ENCODE measurements around the gene ACTR8.

ACTR8 gene

DNA sequence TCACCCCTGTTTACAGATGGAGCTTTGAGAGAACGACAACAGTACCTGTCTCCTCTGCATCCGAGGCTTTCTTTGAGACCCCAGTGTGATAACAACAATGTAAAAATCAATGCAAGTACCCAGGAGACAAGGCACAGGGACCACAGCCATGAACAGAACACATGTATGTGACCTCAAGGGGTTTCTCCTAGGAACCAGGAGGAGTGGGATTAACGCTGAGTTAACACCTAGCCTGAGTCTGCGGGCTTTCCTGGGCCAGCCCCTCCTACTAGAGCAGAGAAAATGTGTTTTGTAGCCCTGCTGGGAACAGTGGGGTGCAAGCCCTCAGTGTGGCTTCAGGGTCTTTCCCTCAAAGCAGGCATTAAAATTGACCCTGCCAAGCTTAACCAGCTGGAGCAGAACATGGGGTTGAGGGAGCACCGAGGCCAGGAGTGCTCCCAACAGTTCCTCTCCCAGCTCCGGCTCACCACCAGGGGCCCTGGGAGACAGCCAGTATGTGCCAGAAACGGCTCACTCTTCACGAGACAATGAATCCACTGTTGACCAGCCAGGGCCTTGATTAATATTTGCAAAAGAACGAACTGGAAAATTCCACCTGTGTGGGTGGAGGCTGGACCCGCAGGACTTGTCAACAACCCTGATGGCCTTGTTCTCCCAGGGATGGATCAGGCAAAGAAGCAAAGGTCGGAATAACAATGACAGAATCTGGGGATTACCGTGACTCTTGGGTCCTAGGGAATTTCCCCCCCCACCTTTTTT is 39.3 kb downstream of the ACTR8 start:
- DNase-seq: no peak
- in situ Hi-C loops (cut with MboI; ENCODE audit: low pct_unique_long_range_greater_than_20kb, low sequenced_read_pairs): no loop called here

DNA sequence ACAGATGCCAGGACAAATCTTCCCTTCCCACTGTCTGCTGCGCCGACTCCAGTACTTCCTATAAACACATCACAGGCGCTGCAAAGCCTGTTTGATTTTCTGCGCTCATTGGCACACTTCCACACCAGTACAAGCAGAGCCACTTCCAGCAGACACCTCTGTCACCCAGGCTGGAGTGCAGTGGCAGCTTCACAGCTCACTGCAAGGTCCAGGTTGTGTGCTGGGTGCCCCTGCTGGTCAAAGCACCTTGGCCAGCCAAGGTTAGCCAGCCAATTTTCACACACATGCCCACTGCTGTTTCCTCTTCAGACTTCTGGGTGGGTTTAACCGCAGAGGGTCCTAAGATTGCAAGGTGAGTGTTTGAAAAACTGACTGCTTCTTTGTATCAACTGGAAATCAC is 40.7 kb downstream of the ACTR8 start:
- DNase-seq: no peak
- in situ Hi-C loops (cut with MboI; ENCODE audit: low pct_unique_long_range_greater_than_20kb, low sequenced_read_pairs): no loop called here

DNA sequence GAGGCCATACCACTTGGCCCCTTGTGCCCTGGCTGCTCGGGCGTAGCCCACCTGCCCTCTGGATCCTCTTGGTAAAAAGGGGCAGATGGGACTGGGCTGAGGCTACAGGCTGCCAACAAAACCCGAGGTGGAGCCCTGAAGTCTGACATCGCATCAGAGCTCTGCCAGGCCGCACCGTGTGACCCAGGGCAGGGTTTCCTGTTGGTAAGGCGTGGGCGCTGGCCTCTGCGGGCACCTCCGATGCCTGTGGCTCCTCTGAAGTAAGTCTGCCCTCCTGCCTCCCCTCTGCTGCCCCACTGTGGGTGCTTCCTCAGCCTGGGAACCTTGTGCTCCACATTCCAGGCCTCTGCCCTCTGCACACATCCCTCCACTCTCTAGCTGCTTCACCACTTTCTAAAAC is 44.6 kb downstream of the ACTR8 start:
- DNase-seq: no peak

DNA sequence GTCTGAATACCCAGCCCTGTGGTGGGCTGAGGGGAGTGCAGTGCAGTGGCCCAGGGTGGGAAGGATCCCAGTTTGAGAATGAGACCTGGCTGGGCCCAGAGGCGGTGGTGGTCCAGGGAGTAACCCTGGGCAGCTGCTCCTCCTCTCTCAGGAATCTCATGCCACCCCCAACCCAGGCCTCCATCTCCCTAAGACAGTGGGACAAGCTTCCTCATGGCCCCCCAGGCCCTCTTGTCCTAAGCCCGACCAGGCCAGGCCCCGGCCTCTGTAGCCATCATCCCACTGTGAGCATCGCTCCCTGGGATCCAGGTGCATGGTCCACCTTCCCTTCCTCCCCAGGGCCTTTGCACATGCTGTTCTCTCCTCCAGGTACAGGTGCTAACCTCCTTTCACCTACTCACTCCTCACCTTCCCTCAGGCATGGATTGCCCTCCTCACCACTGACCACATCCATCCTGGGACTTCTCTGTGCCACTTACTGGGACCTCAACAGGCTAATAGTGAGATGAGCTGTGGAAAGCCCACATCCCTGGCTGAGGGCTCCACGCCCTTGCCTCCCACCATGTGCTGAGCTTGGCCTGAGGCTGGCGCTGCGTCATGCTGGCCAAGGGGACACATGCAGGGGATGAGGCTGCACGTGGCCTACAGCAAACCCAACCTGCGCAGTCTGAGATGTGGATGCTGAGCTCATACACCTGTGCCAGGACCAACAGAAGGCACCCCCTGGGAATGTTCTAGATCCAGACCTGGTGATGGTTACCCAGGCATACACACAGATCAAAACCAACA is 45.7 kb downstream of the ACTR8 start:
- in situ Hi-C loops (cut with MboI; ENCODE audit: low pct_unique_long_range_greater_than_20kb, low sequenced_read_pairs): no loop called here
- no peak for DNase-seq

More for the DNA sequence above, 44.6 kb downstream of the ACTR8 start:
- in situ Hi-C loops (cut with MboI; ENCODE audit: low pct_unique_long_range_greater_than_20kb, low sequenced_read_pairs): no loop called here

DNA sequence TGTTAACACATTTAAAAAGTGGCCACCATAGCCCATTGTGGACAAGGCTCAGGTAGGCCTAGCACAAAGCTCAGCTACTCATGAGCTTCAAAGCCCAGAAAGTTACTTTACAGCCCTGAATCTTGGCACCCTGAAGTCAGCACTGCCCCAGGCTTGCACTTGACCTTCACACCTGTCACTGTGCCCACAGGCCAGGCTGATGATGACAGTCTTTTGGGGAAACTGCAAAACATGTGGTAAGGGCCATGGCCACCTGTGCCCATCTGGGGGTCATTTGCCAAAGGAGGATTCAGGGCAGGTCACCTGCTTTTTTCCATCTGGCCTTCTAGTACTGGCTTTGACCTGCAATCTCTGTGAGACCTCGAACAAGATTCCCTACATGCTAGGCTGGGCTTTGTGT is 46.7 kb downstream of the ACTR8 start:
- no peak for DNase-seq
- in situ Hi-C loops (cut with MboI; ENCODE audit: low pct_unique_long_range_greater_than_20kb, low sequenced_read_pairs): no loop called here

DNA sequence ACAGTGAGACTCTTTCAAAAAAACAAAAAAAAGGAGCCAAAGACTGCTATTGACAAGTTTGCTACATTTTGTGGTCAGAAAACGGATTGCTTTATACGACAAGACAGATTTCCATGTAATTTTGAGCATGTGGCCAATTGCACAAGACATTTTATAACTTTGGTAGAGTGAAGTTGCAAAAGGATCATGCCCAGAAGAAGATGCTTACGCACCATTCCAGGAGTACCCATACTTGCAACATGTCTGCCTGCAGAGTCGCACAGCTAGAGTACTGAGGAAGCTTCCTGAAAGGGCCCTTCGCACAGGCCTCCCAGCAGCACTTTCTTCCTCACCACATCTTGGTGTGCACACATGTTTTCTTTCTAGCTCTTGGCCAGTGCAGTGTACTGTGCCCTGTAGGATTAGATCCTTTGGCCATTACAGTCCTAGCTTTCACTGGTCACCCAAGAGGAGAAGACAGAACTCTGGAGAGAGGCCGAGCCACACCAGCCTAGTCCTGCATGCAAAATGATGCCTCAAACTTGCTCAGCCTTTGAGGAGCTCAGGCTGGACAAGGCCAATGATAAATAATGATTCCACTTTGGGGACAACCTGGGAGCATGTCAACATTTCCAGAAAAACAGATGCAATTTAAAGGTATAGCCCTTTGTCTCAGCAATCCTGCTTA is 47.4 kb downstream of the ACTR8 start:
- DNase-seq: no peak
- in situ Hi-C loops (cut with MboI; ENCODE audit: low pct_unique_long_range_greater_than_20kb, low sequenced_read_pairs): no loop called here

DNA sequence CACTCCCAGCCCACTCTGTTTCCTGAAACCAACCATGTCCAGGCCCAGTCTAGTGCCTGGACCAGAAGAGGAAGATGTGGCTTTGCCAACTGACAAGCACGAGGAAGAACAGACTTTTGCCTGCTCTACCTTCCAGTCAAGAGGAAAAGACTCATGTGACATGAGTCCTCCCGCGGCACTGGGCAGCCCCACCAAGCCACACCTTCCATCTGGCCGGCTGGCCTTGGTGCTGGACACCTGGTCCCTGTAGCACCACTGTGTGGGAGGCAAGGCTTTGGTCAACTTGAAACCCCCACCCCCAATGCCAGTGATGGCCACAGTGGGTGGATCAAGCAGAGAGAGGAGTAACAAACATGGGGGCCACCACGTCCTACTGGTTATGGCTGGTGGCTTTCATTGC is 48.3 kb downstream of the ACTR8 start:
- in situ Hi-C loops (cut with MboI; ENCODE audit: low pct_unique_long_range_greater_than_20kb, low sequenced_read_pairs): no loop called here
- DNase-seq: no peak

DNA sequence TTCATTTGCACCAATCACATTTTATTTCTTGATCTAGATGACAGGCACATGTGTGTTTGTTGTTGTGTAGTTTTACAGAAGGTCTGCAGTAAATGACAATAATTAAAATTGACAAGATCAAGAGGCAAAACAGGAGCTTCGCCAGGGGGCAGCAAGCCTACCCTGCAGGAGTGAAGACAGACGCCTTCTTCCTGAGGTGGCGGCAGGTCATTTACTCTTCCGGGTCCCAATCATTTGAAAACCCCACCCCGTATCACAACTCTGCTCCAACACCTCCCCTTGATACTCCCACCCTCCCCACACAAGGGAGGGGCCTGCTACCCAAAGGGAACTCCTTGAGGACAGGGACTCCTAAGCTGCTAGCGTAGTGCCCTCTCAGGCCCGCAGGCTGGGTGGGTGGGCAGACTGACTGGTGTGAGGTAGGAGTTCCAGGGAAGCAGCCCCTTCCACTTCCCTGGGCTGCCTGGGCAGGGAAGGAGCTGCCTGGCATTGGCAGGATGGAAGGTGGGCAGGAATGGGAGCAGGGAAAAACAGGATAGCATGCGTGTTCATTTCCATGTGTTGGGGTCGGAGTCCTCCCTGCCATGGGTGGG is 48.8 kb downstream of the ACTR8 start:
- in situ Hi-C loops (cut with MboI; ENCODE audit: low pct_unique_long_range_greater_than_20kb, low sequenced_read_pairs): no loop called here
- DNase-seq: no peak

DNA sequence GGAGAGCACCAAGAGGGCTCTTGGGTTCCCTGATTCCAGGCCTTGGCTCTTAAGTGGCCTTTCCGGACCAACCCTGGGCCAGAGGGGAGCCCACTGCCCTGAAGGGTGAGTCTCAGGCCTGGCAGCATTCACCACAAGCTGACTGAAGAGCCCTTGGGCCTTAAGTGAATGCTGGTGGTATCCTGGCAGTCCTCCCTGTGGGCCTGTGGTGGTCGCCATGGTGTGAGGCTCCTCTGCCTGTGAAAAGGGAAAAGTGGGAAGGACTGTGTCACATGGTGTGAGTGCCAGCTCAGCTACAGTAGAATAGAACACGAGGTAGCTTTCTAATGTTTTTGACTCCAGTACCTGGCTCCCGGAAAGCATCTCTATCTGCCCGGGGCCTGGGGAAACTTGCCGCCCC is 51.0 kb downstream of the ACTR8 start:
- DNase-seq: no peak
- in situ Hi-C loops (cut with MboI; ENCODE audit: low pct_unique_long_range_greater_than_20kb, low sequenced_read_pairs): no loop called here

DNA sequence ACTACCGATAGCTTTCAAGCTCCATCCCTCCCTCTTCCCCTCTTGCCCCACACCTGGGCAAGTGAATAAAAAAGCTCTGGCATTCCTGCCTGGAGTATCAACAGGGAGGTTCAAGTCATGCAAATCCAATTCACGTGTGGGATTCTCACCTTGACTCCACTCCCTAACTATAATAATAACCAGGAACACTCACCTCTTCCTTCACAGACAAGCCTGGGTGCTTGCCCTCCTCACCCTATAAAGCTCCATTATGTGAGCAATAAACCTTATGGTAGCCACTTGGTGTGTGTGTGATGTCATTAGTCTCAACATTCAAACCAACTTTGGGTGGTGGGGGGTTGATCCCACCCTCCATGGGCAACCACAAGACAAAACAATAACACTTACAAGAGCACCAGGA is 52.3 kb downstream of the ACTR8 start:
- no peak for DNase-seq
- in situ Hi-C loops (cut with MboI; ENCODE audit: low pct_unique_long_range_greater_than_20kb, low sequenced_read_pairs): no loop called here

DNA sequence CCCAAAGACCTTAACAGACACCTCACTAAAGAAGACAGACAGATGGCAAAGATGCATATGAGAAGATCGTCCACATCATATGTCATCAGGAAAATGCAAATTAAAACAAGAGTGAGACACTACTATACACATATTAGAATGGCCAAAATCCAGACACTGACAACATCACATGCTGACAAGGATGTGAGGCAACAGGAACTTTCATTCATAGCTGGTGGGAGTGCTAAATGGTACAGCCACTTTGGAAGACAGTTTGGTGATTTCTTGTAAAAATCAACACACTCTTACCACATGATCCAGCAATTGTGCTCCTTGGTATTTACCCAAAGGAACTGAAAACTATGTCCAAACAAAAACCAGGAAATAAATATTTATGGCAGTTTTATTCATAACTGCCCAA is 53.4 kb downstream of the ACTR8 start:
- DNase-seq: no peak
- in situ Hi-C loops (cut with MboI; ENCODE audit: low pct_unique_long_range_greater_than_20kb, low sequenced_read_pairs): no loop called here

DNA sequence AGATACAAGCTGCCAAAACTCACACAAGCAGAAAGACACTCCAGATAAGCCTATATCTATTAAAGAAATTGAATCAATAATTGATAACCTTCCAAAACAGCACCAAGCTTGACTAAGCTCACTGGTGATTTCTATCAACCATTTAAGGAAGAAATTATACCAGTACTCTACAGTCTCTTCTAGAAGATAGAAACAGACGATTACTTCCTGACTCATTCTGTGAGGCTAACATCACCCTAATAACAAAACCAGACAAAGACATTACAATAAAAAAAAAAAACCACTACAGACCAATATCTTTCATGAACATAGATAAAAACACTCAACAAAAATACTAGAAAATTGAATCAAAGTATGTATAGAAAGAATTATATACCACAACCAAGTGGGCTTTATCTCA is 55.9 kb downstream of the ACTR8 start:
- DNase-seq: no peak
- in situ Hi-C loops (cut with MboI; ENCODE audit: low pct_unique_long_range_greater_than_20kb, low sequenced_read_pairs): no loop called here

DNA sequence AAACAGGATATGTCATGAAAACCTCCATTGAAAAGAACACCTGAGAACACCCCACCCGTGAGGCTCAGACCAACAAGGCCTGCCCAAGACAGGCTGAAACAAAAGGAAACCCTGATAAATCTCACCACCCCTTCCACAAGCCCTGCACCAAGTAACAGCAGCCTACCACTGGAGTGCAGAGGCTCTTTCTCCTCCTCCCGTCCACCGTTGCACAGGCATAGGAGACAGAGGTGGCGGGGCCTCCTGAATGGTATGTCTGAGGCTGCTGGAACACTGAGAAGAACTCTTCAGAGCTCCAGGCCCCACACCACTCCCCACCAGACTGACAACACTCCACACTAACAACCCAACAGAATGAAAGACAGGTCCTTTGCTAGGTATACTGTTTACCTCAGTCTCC is 57.2 kb downstream of the ACTR8 start:
- in situ Hi-C loops (cut with MboI; ENCODE audit: low pct_unique_long_range_greater_than_20kb, low sequenced_read_pairs): no loop called here
- no peak for DNase-seq

DNA sequence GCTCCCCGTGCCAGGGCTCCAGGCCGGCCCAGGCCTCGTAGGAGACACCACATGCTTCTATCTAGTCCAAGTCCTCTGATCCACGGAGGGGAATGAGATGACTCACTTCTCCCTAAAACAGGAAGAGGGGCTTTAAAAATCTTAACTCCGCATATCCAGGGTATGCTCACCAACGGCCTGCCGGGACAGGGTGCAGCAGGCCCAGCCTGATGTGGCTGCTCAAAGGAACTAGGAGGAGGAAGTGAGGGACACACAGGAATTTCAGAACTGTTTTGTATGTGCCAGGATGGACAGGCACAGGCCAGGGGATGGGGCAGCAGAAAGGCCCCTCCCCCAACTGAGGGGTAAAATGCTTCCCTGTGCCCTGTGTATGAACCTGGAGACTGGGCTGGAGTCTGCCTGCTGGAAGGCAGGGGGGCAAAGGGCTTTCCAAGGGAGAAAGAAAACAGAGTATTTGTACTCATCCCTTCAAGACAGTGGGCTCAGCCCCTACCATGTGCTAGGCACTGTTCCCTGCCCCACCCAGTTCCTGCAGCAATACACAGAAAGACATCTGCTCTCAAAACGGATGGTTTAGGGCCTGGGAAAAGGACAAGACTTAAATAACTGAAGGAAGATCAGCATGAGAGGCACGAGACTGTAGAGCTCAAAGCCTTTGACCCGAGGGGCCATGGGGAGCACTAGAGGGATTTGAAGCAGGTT is 57.8 kb downstream of the ACTR8 start:
- in situ Hi-C loops (cut with MboI; ENCODE audit: low pct_unique_long_range_greater_than_20kb, low sequenced_read_pairs): no loop called here
- DNase-seq: no peak

DNA sequence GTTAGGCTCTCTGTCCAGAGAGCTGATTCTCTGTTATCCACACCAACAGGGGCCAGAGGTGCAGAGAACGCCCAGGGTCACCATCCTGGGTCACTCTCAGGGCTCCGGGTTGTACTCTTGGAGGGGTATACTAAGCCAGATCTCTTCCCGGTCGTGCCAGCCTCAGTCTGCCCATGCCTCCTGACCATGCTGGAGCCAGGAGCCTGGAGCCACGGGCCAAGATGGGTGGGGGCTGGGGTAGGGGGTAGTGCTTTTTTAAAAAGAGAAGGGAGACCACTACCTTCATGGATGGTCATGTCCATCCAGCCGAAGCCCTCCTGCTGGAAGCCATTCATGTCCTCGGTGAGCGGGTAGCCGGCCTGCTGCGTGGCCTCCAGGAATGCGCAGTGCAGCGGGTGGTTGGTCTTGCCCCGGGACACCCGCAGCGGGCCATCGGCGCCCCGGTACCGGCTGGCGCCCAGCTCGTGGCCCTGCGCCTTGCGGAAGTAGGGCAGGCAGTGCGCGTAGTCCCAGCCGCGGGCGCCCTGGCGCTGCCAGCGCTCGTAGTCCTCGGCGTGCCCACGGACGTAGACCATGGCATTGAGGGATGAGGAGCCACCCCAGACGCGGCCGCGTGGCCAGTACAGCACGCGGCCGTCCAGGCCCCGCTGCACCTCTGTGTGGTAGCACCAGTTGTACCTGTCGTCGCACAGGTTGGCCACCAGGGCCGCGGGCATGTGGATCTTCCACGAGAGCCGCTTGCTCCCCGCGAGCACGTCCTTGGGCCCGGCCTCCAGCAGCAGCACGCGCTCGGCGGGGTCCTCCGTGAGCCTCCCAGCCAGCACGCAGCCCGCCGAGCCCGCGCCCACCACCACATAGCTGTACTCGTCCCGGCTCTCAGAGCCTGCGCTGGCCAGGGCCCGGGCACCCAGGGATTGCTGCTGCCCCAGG is 58.7 kb downstream of the ACTR8 start:
- DNase-seq: no peak
- in situ Hi-C loops (cut with MboI; ENCODE audit: low pct_unique_long_range_greater_than_20kb, low sequenced_read_pairs): no loop called here

DNA sequence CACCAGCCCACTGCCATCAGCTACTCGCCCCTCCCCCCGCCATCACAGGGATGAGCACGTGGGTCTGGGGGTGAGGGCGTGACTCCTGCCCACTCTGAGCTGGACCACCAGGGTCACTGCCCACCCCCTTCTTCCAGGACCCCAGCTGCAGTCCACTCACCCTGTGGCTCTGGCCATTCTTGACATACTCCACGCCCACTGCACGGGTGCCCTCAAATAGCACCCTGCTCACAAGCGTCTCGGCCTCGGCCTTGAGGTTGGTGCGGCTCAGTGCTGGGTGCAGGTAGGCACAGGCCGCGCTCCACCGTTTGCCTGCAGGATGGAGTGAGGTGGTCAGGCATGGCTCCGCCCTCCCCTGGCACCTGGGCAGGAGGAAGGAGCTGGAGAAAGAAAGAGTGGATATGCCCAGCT is 59.6 kb downstream of the ACTR8 start:
- DNase-seq: no peak
- in situ Hi-C loops (cut with MboI; ENCODE audit: low pct_unique_long_range_greater_than_20kb, low sequenced_read_pairs): no loop called here

DNA sequence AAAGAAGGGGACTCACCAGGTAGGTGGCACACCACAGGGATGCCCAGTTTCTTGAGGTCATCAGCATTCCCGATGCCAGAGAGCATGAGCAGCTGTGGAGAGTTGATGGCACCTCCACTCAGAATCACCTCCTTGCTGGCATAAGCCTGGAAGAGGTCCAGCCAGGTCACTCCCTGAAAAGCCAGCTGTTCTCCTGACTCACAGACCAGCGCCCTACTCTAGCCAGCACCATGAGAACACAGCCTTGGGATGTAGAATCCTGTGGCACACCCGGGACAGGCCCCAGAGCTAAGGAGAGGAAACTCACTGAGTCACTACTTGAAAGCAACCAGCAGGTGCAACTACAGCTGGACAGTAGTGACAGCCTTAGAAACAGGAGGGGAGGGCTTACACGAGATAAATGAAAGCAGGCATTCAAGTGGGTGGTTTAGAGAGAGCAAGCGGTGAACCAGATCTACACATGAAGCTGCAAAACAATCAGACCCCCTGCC is 60.3 kb downstream of the ACTR8 start:
- DNase-seq: no peak
- in situ Hi-C loops (cut with MboI; ENCODE audit: low pct_unique_long_range_greater_than_20kb, low sequenced_read_pairs): no loop called here
